ENCODE results near the gene CEP112.

The CEP112 gene

DNA sequence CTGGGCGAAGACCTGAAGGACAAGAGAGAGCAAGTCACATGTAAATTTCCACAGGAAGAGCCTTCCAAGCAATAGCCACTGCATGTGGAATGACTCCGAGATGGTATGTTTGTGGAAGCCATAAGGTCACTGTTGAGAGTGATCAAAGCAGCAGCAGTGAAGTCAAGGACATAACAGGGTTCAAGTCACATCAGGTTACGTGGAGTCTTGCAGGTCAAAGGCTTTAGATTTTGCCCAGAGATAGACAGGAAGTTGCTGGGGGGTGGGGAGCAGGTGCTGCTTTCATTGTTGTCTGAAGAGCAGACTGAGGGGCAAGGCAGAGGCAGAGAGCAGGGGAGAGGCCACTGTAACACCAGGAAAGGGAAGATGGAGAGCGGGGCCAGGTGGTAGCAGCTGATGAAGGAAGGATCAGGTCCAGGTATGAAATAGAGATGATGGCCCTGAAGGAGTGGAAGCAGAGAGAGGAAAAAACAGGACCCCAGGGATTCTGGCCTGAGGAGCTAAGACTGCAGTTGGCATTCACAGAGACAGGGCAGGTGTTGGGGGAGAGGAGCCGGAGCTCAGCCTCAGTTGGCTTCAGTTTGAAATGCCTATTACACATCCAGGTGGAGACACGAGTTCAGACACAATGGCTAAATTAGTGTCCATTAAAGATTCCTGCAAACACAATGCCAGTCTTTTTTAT, 501.2 kb downstream of the CEP112 start:
- Histone ChIP-seq H2AK5ac (ENCODE audit: low read length) (no peak overlapping the region), H2BK120ac (ENCODE audit: insufficient read depth, low read length, poor library complexity) (no peak overlapping the region), H2BK12ac (ENCODE audit: low read length) (no peak overlapping the region), H3K4me1 (ENCODE audit: control insufficient read depth in 1 of 2, insufficient read depth in 2 of 2, low read length in 2 of 2) (peaks cover 0 to 1% of the 10 kb centered on the region in 2 experiments), H3K79me1 (ENCODE audit: low read length) (no peaks in the 10 kb centered on the region), H3K14ac (ENCODE audit: low read length) (no peak overlapping the region), H2AFZ (ENCODE audit: insufficient read depth, low read length, poor library complexity) (no peak overlapping the region), H3K36me3 (ENCODE audit: control insufficient read depth in 1 of 2, insufficient read depth in 2 of 2, low read length in 2 of 2) (no peaks in the 10 kb centered on the region), H3K4me3 (ENCODE audit: low read depth, low read length) (no peak overlapping the region), H3K79me2 (ENCODE audit: control insufficient read depth, insufficient read depth, low read length, poor library complexity) (no peaks in the 10 kb centered on the region), H3K4me2 (ENCODE audit: low read length) (no peak overlapping the region), H4K8ac (ENCODE audit: low read depth, low read length) (no peak overlapping the region), H4K91ac (ENCODE audit: low read depth, low read length) (no peak overlapping the region), H3K27ac (ENCODE audit: low read depth, low read length) (no peak overlapping the region), H3K23ac (ENCODE audit: low read length) (no peak overlapping the region), H2BK5ac (ENCODE audit: low read depth, low read length, poor library complexity) (no peak overlapping the region), H3K27me3 (ENCODE audit: insufficient read depth, low read length) (no peaks in the 10 kb centered on the region), H3K9me3 (ENCODE audit: insufficient read depth, low read depth, low read length) (no peaks in the 10 kb centered on the region), H3K4ac (ENCODE audit: low read depth, low read length) (no peak overlapping the region), H3K9ac (ENCODE audit: low read length) (no peak overlapping the region), H3K18ac (ENCODE audit: low read length) (no peak overlapping the region), H4K12ac (ENCODE audit: low read depth, low read length) (no peak overlapping the region)
- DNase-seq = no peak
- WGBS (ENCODE audit: extremely low coverage, insufficient coverage, insufficient read length) = no CpG with 5 or more reads among the region's 6 CpGs

DNA sequence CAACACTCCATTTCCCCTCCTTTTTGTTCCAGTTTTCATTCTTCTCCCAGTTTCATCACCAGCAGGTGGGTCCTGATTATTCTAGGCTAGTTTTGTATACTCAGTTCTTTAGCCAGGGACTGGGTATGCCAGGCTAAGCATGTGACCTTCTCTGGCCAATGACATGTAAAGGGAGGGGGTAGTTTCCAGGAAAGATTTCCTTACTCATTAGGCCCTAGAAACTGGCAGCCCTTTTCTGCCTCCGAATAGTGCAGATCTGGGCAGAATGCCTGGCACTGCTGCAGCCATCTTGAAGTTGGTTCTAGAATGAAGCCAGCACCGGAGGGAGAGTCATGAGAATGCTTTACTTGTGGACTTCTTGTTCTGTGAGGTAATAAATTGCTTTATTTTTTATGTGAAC, 503.6 kb downstream of the CEP112 start:
- no peaks in the 10 kb centered on the region for H3K79me2 ChIP-seq (ENCODE audit: control insufficient read depth, insufficient read depth, low read length, poor library complexity)
- no peaks in the 10 kb centered on the region for H3K9me3 ChIP-seq (ENCODE audit: insufficient read depth, low read depth, low read length)
- H3K4me2 ChIP-seq (ENCODE audit: low read length) = no peak overlapping the region
- no peak overlapping the region for H3K14ac ChIP-seq (ENCODE audit: low read length)
- H3K27me3 ChIP-seq (ENCODE audit: insufficient read depth, low read length) = no peaks in the 10 kb centered on the region
- H3K4me1 ChIP-seq (ENCODE audit: control insufficient read depth in 1 of 2, insufficient read depth in 2 of 2, low read length in 2 of 2) = peaks cover 0 to 1% of the 10 kb centered on the region in 2 experiments
- H2BK5ac ChIP-seq (ENCODE audit: low read depth, low read length, poor library complexity) = no peak overlapping the region
- DNase-seq = no peak
- no peak overlapping the region for H2BK12ac ChIP-seq (ENCODE audit: low read length)
- no peak overlapping the region for H3K18ac ChIP-seq (ENCODE audit: low read length)
- no peak overlapping the region for H3K27ac ChIP-seq (ENCODE audit: low read depth, low read length)
- H4K12ac ChIP-seq (ENCODE audit: low read depth, low read length) = no peak overlapping the region
- no peak overlapping the region for H2AK5ac ChIP-seq (ENCODE audit: low read length)
- H3K9ac ChIP-seq (ENCODE audit: low read length) = no peak overlapping the region
- no peaks in the 10 kb centered on the region for H3K36me3 ChIP-seq (ENCODE audit: control insufficient read depth in 1 of 2, insufficient read depth in 2 of 2, low read length in 2 of 2)
- H3K4me3 ChIP-seq (ENCODE audit: low read depth, low read length) = no peak overlapping the region
- H3K23ac ChIP-seq (ENCODE audit: low read length) = no peak overlapping the region
- no peak overlapping the region for H2BK120ac ChIP-seq (ENCODE audit: insufficient read depth, low read length, poor library complexity)
- WGBS (ENCODE audit: extremely low coverage, insufficient coverage, insufficient read length) = no CpG with 5 or more reads among the region's 2 CpGs
- H4K91ac ChIP-seq (ENCODE audit: low read depth, low read length) = no peak overlapping the region
- H3K79me1 ChIP-seq (ENCODE audit: low read length) = no peaks in the 10 kb centered on the region
- H4K8ac ChIP-seq (ENCODE audit: low read depth, low read length) = no peak overlapping the region
- H3K4ac ChIP-seq (ENCODE audit: low read depth, low read length) = no peak overlapping the region
- no peak overlapping the region for H2AFZ ChIP-seq (ENCODE audit: insufficient read depth, low read length, poor library complexity)

DNA sequence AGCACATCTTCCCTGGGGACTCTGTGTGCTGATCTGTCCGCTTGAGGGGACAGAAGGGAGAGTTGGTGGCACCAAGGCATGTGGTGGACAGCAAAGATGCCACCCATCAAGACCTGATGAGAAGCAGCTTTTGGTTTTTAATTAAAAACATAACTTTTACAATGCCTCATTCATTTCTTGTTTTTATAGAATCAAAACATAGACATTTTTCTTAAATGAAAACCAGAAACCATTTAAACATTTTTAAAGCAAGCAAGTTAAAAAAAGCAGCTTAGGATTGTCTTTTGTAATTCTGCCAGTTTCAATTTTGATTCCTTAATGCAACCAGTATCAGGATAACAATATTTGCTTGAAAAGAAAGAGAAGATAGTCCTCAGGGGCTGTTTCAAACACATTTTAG, 506.8 kb downstream of the CEP112 start:
- no peak for DNase-seq
- no peak overlapping the region for H2AK5ac ChIP-seq (ENCODE audit: low read length)
- no peak overlapping the region for H2BK120ac ChIP-seq (ENCODE audit: insufficient read depth, low read length, poor library complexity)
- H2BK12ac ChIP-seq (ENCODE audit: low read length) = no peak overlapping the region
- H3K4me1 ChIP-seq (ENCODE audit: control insufficient read depth in 1 of 2, insufficient read depth in 2 of 2, low read length in 2 of 2) = no peaks in the 10 kb centered on the region
- no peak overlapping the region for H3K27ac ChIP-seq (ENCODE audit: low read depth, low read length)
- no peak overlapping the region for H4K91ac ChIP-seq (ENCODE audit: low read depth, low read length)
- H4K12ac ChIP-seq (ENCODE audit: low read depth, low read length) = no peak overlapping the region
- no peak overlapping the region for H3K4me3 ChIP-seq (ENCODE audit: low read depth, low read length)
- H2AFZ ChIP-seq (ENCODE audit: insufficient read depth, low read length, poor library complexity) = no peak overlapping the region
- no peak overlapping the region for H3K9ac ChIP-seq (ENCODE audit: low read length)
- H3K4ac ChIP-seq (ENCODE audit: low read depth, low read length) = no peak overlapping the region
- H3K36me3 ChIP-seq (ENCODE audit: control insufficient read depth in 1 of 2, insufficient read depth in 2 of 2, low read length in 2 of 2) = no peaks in the 10 kb centered on the region
- H3K9me3 ChIP-seq (ENCODE audit: insufficient read depth, low read depth, low read length) = no peaks in the 10 kb centered on the region
- H3K14ac ChIP-seq (ENCODE audit: low read length) = no peak overlapping the region
- no peaks in the 10 kb centered on the region for H3K27me3 ChIP-seq (ENCODE audit: insufficient read depth, low read length)
- no peak overlapping the region for H2BK5ac ChIP-seq (ENCODE audit: low read depth, low read length, poor library complexity)
- no peak overlapping the region for H3K18ac ChIP-seq (ENCODE audit: low read length)
- H4K8ac ChIP-seq (ENCODE audit: low read depth, low read length) = no peak overlapping the region
- H3K79me2 ChIP-seq (ENCODE audit: control insufficient read depth, insufficient read depth, low read length, poor library complexity) = no peaks in the 10 kb centered on the region
- H3K79me1 ChIP-seq (ENCODE audit: low read length) = no peaks in the 10 kb centered on the region
- no peak overlapping the region for H3K4me2 ChIP-seq (ENCODE audit: low read length)
- H3K23ac ChIP-seq (ENCODE audit: low read length) = no peak overlapping the region
- no CpG with 5 or more reads among the region's 1 CpG for WGBS (ENCODE audit: extremely low coverage, insufficient coverage, insufficient read length)

DNA sequence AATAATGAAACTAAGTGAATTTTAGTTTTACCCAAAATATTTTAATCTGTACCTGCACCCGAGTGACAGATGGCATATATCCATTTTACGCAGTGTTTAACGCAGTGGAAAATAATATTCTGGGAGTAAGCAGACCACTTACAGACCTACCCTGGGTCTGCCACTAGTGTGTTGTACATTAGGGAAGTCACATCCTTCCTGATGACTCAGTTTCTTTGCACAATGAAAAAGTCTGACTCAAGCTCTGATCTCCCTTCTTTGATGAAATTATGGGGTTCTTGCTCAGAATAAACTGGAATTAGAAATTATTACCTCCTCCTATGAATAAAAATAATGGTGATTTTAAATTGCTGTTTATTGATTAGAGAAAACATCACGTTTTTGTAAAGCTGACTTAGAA, 507.3 kb downstream of the CEP112 start:
- H4K12ac ChIP-seq (ENCODE audit: low read depth, low read length) = no peak overlapping the region
- no peaks in the 10 kb centered on the region for H3K4me1 ChIP-seq (ENCODE audit: control insufficient read depth in 1 of 2, insufficient read depth in 2 of 2, low read length in 2 of 2)
- no peak overlapping the region for H3K14ac ChIP-seq (ENCODE audit: low read length)
- no peaks in the 10 kb centered on the region for H3K9me3 ChIP-seq (ENCODE audit: insufficient read depth, low read depth, low read length)
- no peak overlapping the region for H2BK12ac ChIP-seq (ENCODE audit: low read length)
- H3K23ac ChIP-seq (ENCODE audit: low read length) = no peak overlapping the region
- WGBS (ENCODE audit: extremely low coverage, insufficient coverage, insufficient read length) = no CpG with 5 or more reads among the region's 4 CpGs
- no peak overlapping the region for H3K4me3 ChIP-seq (ENCODE audit: low read depth, low read length)
- H2BK120ac ChIP-seq (ENCODE audit: insufficient read depth, low read length, poor library complexity) = no peak overlapping the region
- H3K9ac ChIP-seq (ENCODE audit: low read length) = no peak overlapping the region
- no peak overlapping the region for H2BK5ac ChIP-seq (ENCODE audit: low read depth, low read length, poor library complexity)
- H4K91ac ChIP-seq (ENCODE audit: low read depth, low read length) = no peak overlapping the region
- H3K27ac ChIP-seq (ENCODE audit: low read depth, low read length) = no peak overlapping the region
- no peak for DNase-seq
- H3K79me2 ChIP-seq (ENCODE audit: control insufficient read depth, insufficient read depth, low read length, poor library complexity) = no peaks in the 10 kb centered on the region
- H3K4ac ChIP-seq (ENCODE audit: low read depth, low read length) = no peak overlapping the region
- H2AFZ ChIP-seq (ENCODE audit: insufficient read depth, low read length, poor library complexity) = no peak overlapping the region
- no peaks in the 10 kb centered on the region for H3K27me3 ChIP-seq (ENCODE audit: insufficient read depth, low read length)
- no peak overlapping the region for H3K4me2 ChIP-seq (ENCODE audit: low read length)
- H4K8ac ChIP-seq (ENCODE audit: low read depth, low read length) = no peak overlapping the region
- no peak overlapping the region for H2AK5ac ChIP-seq (ENCODE audit: low read length)
- no peaks in the 10 kb centered on the region for H3K79me1 ChIP-seq (ENCODE audit: low read length)
- no peak overlapping the region for H3K18ac ChIP-seq (ENCODE audit: low read length)
- no peaks in the 10 kb centered on the region for H3K36me3 ChIP-seq (ENCODE audit: control insufficient read depth in 1 of 2, insufficient read depth in 2 of 2, low read length in 2 of 2)
